Fibroblast of skin of left biceps (primary cell): ENCODE data around the gene P3H1.
"Not testable (repeated sequence)": the region's sequence is repeated elsewhere in the genome, so short reads cannot be mapped to it uniquely, and the experiment has no call there.

Experiments used
- DNase-seq, 2 experiments: peaks; one replicate each; pipeline ENCODE4 v3.0.0-alpha.2; 2013; ENCODE audit warnings: low read depth in 2 of 2

The P3H1 gene

DNA sequence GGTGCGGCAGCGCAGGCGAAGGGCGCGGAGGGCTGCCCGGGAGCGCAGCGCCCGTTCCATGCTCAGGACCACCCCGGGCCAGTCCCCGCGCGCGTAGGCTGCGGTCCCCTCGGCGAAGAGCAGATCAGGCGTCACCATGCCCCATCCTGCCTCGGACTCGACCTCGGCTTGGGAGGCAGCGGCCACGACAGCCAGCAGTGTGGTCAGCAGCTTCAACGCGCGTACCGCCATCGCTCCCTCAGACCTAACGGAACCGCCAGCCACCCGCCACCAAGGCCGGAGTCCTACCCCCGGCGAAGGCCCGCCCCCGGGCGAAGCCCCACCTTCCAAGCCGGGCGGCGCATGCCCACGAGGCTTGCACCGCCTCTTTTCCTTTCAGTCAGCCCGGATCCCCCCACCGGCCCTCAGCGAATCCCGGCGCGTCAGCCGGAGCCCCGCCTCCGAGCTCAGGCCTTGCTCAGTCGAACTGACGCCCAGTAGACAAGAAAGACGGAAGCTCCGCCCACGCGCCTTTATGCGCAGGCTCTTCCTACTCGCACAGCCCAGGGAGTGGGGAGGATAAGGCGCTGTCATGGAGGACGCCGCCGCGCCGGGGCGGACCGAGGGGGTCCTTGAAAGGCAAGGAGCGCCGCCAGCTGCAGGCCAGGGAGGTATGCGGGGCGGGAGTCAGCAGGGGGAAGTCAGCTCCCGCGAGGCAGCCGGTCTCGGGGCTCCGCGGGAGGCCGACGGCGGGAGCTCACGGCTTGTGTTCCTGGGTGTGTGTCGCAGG is at the start of gene P3H1, which contains the start of gene C1orf50:
TSS of gene P3H1 (minus strand) at position 288 of the 769 bp plus-strand sequence. CDS start at position 231, 57 bp downstream.
TSS of gene C1orf50 (plus strand) at position 509 of the 769 bp plus-strand sequence. CDS start at position 572, 63 bp downstream.
- peak; percentile 94 to 96 for DNase-seq

- no peak for DNase-seq
Observed at GRCh38 chr1:42815941-42816584, 49.2 kb upstream of the P3H1 start.

- not testable (repeated sequence) for DNase-seq
Observed at GRCh38 chr1:42814815-42815214, 48.0 kb upstream of the P3H1 start.

GRCh38 chr1:42807056-42807668 is 40.3 kb upstream of the P3H1 start:
- no peak for DNase-seq

DNA sequence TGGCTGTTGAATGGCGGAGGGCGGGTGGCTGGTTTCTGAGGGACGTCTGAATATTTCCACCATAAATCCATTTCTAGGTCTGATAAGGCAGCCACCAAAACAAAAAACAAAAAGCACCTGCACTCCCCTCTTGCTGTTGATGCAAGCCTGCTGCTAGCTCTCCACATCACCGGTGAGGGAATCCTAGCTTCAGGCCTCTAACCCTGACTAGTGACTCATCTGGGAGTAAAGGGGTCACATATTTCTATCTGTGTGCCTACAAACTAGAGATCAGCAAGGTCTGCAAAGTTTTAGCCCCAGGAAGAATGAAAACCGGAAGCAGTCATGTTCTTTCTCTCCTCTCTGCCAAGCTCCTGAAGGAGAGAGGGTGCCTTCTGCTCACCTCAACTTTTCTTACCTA is 39.8 kb upstream of the P3H1 start:
- no peak for DNase-seq

DNA sequence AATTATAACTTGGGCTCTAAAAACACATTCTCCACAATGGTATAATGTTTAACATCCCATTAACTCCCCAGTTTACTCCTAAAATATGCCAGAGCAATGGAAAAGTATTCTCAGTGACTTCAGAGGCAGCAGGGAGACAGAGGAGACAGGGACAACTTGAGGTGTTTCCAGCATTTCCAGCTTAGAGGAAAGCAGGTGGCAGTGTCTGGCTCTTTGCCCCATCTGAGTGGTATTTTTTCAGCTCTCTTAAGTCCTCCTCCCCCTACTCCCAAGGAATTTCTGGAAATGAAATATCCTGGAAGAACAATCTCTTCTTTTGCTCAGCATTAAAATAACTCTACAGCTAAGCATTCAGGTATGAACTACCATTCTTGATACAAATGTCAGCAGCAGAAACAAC is 39.3 kb upstream of the P3H1 start:
- DNase-seq: no peak

DNA sequence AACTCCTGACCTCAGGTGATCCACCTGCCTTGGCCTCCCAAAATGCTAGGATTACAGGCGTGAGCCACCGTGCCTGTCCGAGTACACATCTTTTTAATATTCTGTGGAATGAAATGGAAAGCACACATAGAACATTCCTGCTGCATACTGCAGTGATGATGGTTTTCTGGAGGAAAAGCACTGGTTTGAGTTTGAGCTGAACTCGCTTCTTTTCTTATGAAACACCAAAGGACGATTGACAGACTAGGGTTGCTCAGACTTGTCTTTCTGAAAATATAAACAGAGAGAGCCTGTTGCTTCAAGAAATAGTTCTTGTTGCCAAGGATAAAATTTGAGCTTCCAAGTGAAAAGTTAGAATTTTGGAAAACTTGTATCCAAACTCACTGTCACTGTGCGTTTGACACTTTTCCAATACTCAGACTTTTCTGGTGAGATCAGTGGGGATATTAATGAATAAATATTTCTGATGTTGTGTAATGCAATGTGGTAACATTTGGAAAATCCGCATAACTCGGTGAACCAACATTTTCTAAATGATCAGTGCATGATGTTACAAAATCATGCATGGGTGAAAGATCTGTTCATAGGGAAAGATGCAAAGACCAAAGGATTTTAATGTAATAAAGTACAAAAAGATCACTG is 35.1 kb upstream of the P3H1 start:
- DNase-seq: peak; percentile 53 to 54

GRCh38 chr1:42797979-42798378 is 31.2 kb upstream of the P3H1 start:
- no peak for DNase-seq

DNA sequence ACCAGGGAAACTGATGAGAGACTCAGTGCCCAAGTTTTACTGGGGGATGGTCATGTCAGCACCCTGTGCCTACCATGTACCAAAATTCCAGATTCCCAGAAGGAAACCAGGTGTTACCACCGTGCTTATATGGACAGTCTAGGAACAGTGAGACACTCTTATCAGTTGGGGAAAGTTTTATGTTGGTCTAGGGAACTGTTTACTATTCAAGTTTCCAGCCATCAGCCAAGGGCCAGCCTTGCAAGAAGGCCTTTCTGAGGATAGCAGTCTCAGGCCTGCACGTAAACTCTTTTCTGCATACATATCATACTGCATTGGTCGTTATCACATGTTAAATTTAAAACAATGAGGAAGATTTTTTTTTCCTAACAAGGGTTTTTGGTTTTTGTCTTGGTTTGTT is 30.6 kb upstream of the P3H1 start:
- no peak for DNase-seq

- no peak for DNase-seq
Observed at GRCh38 chr1:42793824-42794223, 27.0 kb upstream of the P3H1 start.

DNA sequence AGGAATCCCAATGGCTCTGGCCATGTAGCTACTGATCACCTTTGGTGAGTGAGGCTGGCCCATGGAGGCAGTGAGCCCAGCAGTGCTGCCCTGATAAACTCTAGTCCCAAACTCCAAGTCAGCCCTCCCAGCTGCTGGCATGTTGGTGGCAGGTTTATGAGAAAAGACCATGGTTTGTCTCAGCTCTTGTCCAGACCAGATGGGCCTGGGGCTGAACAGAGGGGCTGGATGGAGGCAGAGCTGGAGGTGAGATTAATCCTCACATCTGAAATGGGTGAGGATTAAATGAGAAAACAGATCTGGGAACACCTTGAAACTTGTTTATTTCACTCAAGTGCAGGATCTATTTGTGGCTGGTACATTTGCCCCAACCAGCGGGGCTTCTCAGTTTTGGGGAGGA is 21.2 kb upstream of the P3H1 start:
- DNase-seq: no peak

DNA sequence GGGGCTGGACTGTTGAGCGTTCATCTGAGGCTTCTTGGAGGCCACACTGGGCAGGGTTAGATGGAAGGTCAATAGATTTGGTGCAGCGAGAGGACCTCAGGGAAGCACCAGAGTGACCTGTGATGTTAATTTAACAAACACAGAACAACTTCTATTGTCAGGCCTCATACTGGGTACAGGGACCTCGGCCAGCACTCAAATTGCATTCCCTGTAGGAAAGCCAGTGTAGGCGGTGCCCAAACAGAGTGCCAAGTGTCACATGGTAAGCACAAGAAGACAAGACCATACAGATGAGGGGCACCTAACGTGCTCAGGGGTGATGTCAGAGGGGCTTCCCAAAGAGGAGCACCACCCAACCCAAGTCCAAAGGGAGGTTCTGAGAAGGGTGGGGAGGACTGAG is 19.3 kb upstream of the P3H1 start:
- DNase-seq: no peak

DNA sequence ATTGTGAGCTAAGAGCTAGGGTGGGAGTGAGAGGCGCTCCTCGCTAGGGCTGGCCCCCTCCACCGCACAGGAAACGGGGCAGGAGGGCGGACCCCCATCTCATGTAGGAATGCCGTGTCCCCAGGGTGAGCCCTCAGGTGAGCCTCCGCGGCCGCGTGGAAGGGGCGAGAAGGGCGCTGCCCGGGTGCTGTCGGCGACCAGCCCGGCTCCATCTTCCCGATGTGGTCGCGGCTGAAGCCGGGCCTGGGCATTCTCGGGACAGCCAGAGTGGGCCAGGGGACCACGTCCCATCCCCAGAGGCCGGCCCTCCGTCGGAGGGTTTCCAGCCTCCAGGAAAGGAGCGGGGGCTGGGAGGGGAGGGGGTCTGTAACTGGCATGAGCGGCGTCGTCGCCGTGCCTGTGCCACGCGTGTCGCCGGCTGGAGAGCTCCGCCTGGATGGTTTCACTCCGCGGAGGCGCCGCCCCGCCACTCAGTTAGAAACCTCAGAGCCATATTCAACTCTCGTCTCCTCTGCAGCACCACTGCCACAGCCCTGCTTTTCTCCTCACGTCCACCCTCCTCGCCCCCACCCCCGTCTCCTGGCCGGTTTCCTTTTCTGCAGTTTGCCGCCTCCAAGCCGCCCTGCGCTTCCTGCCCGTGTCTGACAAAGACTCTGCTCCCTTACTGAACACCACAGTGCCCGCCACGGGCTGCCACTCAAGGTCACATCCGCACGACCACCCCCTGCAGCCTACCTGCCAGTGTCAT is 18.3 kb upstream of the P3H1 start, which contains the start of gene TMEM269:
TSS of gene TMEM269 (plus strand) at position 46 of the 748 bp plus-strand sequence. CDS start 4,903 bp downstream, outside the sequence.
- no peak for DNase-seq

GRCh38 chr1:42784547-42784945 is 17.7 kb upstream of the P3H1 start:
- DNase-seq: no peak

DNA sequence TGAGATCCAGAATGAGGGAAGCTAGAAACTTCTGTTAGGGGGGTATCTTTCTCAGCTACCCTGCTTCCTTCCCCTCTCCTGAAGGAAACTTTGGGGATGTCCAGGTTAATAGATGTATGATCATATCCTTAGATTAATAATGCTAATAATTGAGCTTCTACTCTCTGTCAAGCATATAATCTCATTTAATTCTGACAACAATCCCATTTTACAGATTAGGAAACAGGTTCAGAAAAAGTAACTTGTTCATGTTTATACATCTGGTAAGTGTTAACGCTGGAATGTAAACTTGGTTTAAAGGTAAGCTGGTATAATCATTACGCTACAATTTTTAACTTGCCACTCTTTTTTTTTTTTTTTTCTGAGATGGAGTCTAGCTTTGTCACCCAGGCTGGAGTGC is 16.3 kb upstream of the P3H1 start:
- DNase-seq: no peak

DNA sequence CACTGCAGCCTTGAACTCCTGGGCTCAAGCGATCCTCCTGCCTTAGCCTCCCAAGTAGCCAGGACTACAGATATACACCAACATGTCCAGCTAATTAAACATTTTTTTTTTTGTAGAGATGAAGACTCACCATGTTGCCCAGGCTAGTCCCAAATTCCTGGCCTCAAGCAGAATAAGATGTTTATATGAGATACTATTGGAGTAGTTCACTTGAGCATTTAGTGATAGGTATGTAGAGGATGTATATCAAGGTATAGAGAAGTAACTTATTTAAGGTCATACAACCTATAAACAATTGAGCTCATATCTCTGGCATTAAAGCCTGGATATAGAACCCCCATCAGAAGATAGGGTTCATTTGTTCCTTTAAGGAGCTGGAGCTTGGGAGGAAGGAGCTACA is 13.3 kb upstream of the P3H1 start:
- DNase-seq: no peak

DNA sequence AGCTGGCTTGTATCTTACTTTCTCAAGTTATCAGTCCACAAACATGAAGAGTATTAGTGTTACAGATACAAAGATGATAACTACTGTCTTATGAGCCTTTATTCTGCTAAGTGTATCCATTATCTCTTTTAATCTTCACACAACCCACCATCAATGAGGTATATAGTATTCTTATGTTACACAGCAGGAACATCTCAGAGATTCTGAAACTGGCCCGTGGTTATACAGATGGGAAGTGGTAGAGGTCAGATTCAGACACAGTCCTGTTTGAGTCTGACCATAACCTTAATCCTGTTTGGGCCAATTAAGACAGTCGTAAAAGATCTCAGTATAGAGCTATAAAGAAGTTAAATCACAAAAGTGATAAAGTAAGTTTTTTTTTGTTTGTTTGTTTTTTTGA is 12.9 kb upstream of the P3H1 start:
- no peak for DNase-seq

GRCh38 chr1:42777852-42778251 is 11.0 kb upstream of the P3H1 start:
- DNase-seq: no peak

- DNase-seq: no peak
Observed at GRCh38 chr1:42776502-42776901, 9.7 kb upstream of the P3H1 start.

DNA sequence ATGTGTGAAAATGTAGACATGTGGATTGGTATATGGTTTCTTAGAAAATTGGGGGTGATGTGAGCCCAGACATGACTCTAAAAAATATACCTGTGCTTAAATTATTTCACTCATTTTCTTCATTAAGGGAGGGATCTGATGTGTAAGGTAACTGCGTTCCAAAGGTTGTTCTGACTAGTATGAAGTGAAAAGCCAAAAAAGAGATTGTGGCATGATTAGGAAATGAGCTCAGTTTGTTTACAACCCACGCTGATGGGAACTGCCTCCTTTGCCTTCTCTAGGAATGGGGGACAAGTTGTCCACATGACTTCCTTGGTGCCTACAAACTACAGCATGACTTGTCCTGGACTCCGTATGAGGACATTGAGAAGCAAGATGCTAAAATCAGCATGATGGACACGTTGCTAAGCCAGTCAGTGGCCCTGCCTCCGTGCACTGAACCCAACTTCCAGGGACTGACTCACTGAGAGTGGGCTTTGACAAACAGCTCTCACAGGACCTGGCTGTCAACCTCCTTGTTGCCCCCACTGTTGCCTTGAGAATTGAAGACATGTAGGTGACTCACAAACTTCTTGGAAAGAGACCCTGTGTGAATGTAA is 8.2 kb upstream of the P3H1 start:
- DNase-seq: no peak

- no peak for DNase-seq
Observed at GRCh38 chr1:42773420-42773819, 6.6 kb upstream of the P3H1 start.
